Naive B cell (primary cell): ENCODE measurements around the gene HOXD1. TPM values are rescaled to one million over a fixed set of nuclear protein-coding genes. Genes with fewer than 3 reads are reported as not detected.

Experiments used
- ATAC-seq, 2 donors: fragments of 150-1000 bp; cut with Tn5 transposase; 2 replicates each; pipeline ENCODE4 v1.10.0; 2021; ENCODE audit warnings: low read depth in 2 of 2, mild to moderate bottlenecking in 2 of 2, moderate library complexity in 2 of 2
- DNase-seq: peaks from one replicate; pipeline ENCODE4 v3.0.0; 2022
- H3K27ac Mint-ChIP-seq, 6 donors: one replicate each; pipeline ENCODE4 v1.8.0; 2020 to 2022; ENCODE audit warnings: mild to moderate bottlenecking in 6 of 6, mixed read lengths in 6 of 6, moderate library complexity in 5 of 6, inconsistent platforms in 2 of 6
- H3K27me3 Mint-ChIP-seq, 3 donors: one replicate each; pipeline ENCODE4 v1.8.0; 2021 to 2022; ENCODE audit warnings: mixed read lengths in 3 of 3, mild to moderate bottlenecking in 1 of 3
- H3K36me3 Mint-ChIP-seq, 2 donors: one replicate each; pipeline ENCODE4 v1.8.0; 2020 to 2022; ENCODE audit warnings: mixed read lengths in 2 of 2, inconsistent platforms in 1 of 2, mild to moderate bottlenecking in 1 of 2
- H3K4me1 Mint-ChIP-seq, 3 donors: one replicate each; pipeline ENCODE4 v1.8.0; 2020 to 2022; ENCODE audit warnings: mixed read lengths in 3 of 3, inconsistent platforms in 1 of 3, mild to moderate bottlenecking in 1 of 3, moderate library complexity in 1 of 3
- H3K4me3 Mint-ChIP-seq, 8 donors: one replicate each; pipeline ENCODE4 v1.8.0; 2020 to 2022; ENCODE audit warnings: mild to moderate bottlenecking in 8 of 8, mixed read lengths in 8 of 8, moderate library complexity in 8 of 8, inconsistent platforms in 2 of 8
- H3K9me3 Mint-ChIP-seq, 7 donors: one replicate each; pipeline ENCODE4 v1.8.0; 2020 to 2022; ENCODE audit warnings: mixed read lengths in 7 of 7, mild to moderate bottlenecking in 5 of 7, inconsistent platforms in 2 of 7, moderate library complexity in 1 of 7
- polyA plus RNA-seq, 6 donors: library from polyadenylated mRNA; unstranded; fragments of 300-500 nt; fragmentation: Illumina TruSeq; gene quantifications; one replicate each; pipeline ENCODE4 v1.2.3, GENCODE V29; 2021; ENCODE audit warnings: low read depth in 6 of 6

The HOXD1 gene
- polyA plus RNA-seq, 6 donors from 2014 or later, result not detected

- Mint-ChIP-seq H3K27ac (peak overlapping the region in 4 of 6 donors; percentile 27 to 92 (median 62)), H3K4me1 (peaks cover 4 to 15% (median 10%) of the 10 kb centered on the region in 3 donors), H3K36me3 (peaks cover 7 to 13% of the 10 kb centered on the region in 2 donors), H3K4me3 (peak overlapping the region in 3 of 8 donors; percentile 20 to 78 (median 69)), H3K9me3 (peaks cover 4 to 30% (median 9%) of the 10 kb centered on the region in 7 donors), H3K27me3 (peaks cover 65 to 96% (median 85%) of the 10 kb centered on the region in 3 donors)
- no peak for ATAC-seq
- no peak for DNase-seq
Observed at GRCh38 chr2:176164611-176165369, 23.7 kb upstream of the HOXD1 start.

DNA sequence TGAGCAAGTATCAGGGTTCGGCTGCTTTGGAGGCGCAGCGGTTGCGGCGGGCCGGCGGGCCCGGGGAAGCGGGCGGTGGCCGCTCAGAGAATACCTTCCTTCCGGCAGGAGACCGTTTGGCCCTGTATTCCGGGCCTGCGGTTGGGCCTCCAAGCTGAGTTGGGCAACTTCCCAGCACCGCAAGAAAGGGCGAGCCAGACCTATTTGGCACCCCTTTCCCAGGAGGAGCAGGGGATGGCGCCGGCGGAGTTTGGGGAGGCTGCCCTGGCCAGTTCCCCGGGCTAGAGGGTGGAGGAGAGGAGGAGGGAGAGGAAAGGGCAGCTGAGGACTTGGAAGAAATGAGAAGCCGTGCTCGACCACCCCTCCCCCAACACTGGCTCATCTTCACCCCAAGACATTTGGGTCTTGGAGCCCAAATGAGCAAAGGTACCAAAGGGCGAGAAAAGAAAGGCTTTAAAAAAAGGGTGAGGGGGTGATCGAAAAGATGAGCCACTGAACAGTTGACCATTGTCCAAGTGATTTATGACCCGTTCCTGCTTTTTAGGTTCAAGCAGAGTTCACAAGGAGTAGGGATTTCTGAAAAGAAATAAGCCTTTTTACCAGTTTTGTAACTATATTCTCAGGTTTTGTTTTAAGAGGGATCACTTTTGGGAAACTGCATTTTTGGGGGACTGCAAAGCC is 23.0 kb upstream of the HOXD1 start:
- Mint-ChIP-seq H3K27me3 (peaks cover 72 to 99% (median 88%) of the 10 kb centered on the region in 3 donors), H3K36me3 (peaks cover 7 to 13% of the 10 kb centered on the region in 2 donors), H3K4me3 (peak overlapping the region in 3 of 8 donors; percentile 20 to 69 (median 47)), H3K4me1 (peaks cover 4 to 15% (median 10%) of the 10 kb centered on the region in 3 donors), H3K9me3 (peaks cover 4 to 30% (median 9%) of the 10 kb centered on the region in 7 donors), H3K27ac (peak overlapping the region in 1 of 6 donors; percentile 62)
- DNase-seq, result no peak
- ATAC-seq, result no peak

- peaks cover 7 to 13% of the 10 kb centered on the region in 2 donors for H3K36me3 Mint-ChIP-seq
- peaks cover 4 to 10% (median 9%) of the 10 kb centered on the region in 3 donors for H3K4me1 Mint-ChIP-seq
- H3K27me3 Mint-ChIP-seq, result peaks cover 69 to 99% (median 88%) of the 10 kb centered on the region in 3 donors
- no peak overlapping the region for H3K27ac Mint-ChIP-seq
- ATAC-seq (no peak), DNase-seq (no peak)
- H3K9me3 Mint-ChIP-seq, result peaks cover 4 to 26% (median 9%) of the 10 kb centered on the region in 7 donors
- H3K4me3 Mint-ChIP-seq, result peak overlapping the region in 1 of 8 donors; percentile 47
Observed at GRCh38 chr2:176166272-176166671, 22.2 kb upstream of the HOXD1 start.

DNA sequence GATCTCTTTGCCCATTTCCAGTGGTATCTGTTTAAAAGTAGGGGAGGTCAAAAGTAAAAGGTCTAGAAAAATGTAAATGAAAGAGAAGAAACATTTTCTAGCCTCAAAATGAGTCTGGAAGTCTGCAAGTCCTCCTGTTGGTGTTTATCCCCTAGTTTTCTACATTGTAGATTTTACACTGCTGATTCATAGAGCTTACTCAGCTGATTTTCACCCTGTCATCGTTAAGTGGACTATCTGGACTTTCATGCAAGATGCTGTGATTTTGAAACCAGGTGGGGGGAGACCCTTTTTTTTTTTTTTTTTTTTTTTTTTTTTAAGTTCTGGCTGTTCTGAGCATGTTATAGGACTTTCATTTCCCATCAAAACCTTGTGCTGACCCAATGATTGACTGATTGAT is 21.1 kb upstream of the HOXD1 start:
- Mint-ChIP-seq H3K9me3 (peaks cover 4 to 25% (median 9%) of the 10 kb centered on the region in 7 donors), H3K27me3 (peaks cover 59 to 96% (median 86%) of the 10 kb centered on the region in 3 donors), H3K4me3 (peak overlapping the region in 1 of 8 donors; percentile 39), H3K36me3 (peaks cover 7 to 13% of the 10 kb centered on the region in 2 donors), H3K27ac (peak overlapping the region in 1 of 6 donors; percentile 5), H3K4me1 (peaks cover 8 to 10% (median 9%) of the 10 kb centered on the region in 3 donors)
- ATAC-seq, result no peak
- DNase-seq, result no peak

GRCh38 chr2:176169181-176169580 is 19.3 kb upstream of the HOXD1 start:
- H3K4me3 Mint-ChIP-seq, result peak overlapping the region in 1 of 8 donors; percentile 3

DNA sequence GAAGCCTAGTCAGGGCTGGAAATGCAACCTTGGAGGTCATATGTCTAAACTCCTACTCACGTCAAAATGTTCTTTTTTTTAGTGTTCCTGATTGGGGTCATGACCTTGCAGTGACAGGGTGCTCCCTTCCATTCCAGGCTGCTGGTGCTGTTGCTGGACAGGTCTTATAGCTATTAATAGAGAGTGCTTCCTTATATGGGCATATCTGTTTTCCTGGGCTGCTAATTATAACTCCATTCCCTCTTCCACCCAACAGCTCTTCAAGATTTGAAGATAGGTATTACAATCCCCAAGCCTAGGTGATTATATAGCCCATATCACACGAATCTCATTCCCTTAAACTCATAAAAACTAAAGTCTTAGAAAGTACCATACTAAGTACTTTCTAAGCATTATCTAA is 18.8 kb upstream of the HOXD1 start:
- H3K4me3 Mint-ChIP-seq, result no peak overlapping the region
- peaks cover 0 to 7% of the 10 kb centered on the region in 2 donors for H3K36me3 Mint-ChIP-seq
- peaks cover 0 to 11% (median 3%) of the 10 kb centered on the region in 7 donors for H3K9me3 Mint-ChIP-seq
- peak overlapping the region in 1 of 6 donors; percentile 48 for H3K27ac Mint-ChIP-seq
- H3K27me3 Mint-ChIP-seq, result peaks cover 57 to 90% (median 76%) of the 10 kb centered on the region in 3 donors
- DNase-seq (no peak), ATAC-seq (no peak)
- peaks cover 0 to 13% (median 4%) of the 10 kb centered on the region in 3 donors for H3K4me1 Mint-ChIP-seq

More at GRCh38 chr2:176169181-176169580, 19.3 kb upstream of the HOXD1 start:
- DNase-seq (no peak), ATAC-seq (no peak)
- peaks cover 61 to 90% (median 79%) of the 10 kb centered on the region in 3 donors for H3K27me3 Mint-ChIP-seq
- H3K4me1 Mint-ChIP-seq, result peaks cover 2 to 12% (median 6%) of the 10 kb centered on the region in 3 donors
- peaks cover 4 to 7% of the 10 kb centered on the region in 2 donors for H3K36me3 Mint-ChIP-seq
- no peak overlapping the region for H3K27ac Mint-ChIP-seq
- peaks cover 2 to 14% (median 5%) of the 10 kb centered on the region in 7 donors for H3K9me3 Mint-ChIP-seq

- Mint-ChIP-seq H3K4me1 (peaks cover 5 to 18% (median 7%) of the 10 kb centered on the region in 3 donors), H3K27me3 (peaks cover 59 to 90% (median 80%) of the 10 kb centered on the region in 3 donors), H3K27ac (no peak overlapping the region), H3K36me3 (peaks cover 0 to 7% of the 10 kb centered on the region in 2 donors), H3K4me3 (peak overlapping the region in 1 of 8 donors; percentile 4), H3K9me3 (peaks cover 0 to 11% (median 3%) of the 10 kb centered on the region in 7 donors)
- ATAC-seq, result no peak
- DNase-seq, result no peak
Observed at GRCh38 chr2:176170602-176171305, 17.7 kb upstream of the HOXD1 start.

GRCh38 chr2:176171351-176172006 is 17.0 kb upstream of the HOXD1 start:
- peaks cover 0 to 7% of the 10 kb centered on the region in 2 donors for H3K36me3 Mint-ChIP-seq
- no peak for ATAC-seq
- no peak overlapping the region for H3K4me3 Mint-ChIP-seq
- peaks cover 5 to 18% (median 7%) of the 10 kb centered on the region in 3 donors for H3K4me1 Mint-ChIP-seq
- H3K27me3 Mint-ChIP-seq, result peaks cover 60 to 90% (median 80%) of the 10 kb centered on the region in 3 donors
- H3K27ac Mint-ChIP-seq, result peak overlapping the region in 1 of 6 donors; percentile 87
- peaks cover 0 to 12% (median 3%) of the 10 kb centered on the region in 7 donors for H3K9me3 Mint-ChIP-seq
- DNase-seq, result no peak

- Mint-ChIP-seq H3K27me3 (peaks cover 60 to 90% (median 80%) of the 10 kb centered on the region in 3 donors), H3K27ac (peak overlapping the region in 1 of 6 donors; percentile 69), H3K4me1 (peaks cover 5 to 18% (median 7%) of the 10 kb centered on the region in 3 donors), H3K9me3 (peaks cover 0 to 9% (median 3%) of the 10 kb centered on the region in 7 donors), H3K36me3 (peaks cover 0 to 2% of the 10 kb centered on the region in 2 donors), H3K4me3 (peak overlapping the region in 3 of 8 donors; percentile 19 to 68 (median 63))
- ATAC-seq (no peak), DNase-seq (no peak)
Observed at GRCh38 chr2:176172007-176172894, 16.2 kb upstream of the HOXD1 start.

- H3K27ac Mint-ChIP-seq, result peak overlapping the region in 1 of 6 donors; percentile 14
- ATAC-seq (no peak), DNase-seq (no peak)
- H3K4me3 Mint-ChIP-seq, result peak overlapping the region in 1 of 8 donors; percentile 19
- H3K36me3 Mint-ChIP-seq, result no peaks in the 10 kb centered on the region
- H3K9me3 Mint-ChIP-seq, result peaks cover 0 to 5% (median 0%) of the 10 kb centered on the region in 7 donors
- H3K27me3 Mint-ChIP-seq, result peaks cover 56 to 90% (median 82%) of the 10 kb centered on the region in 3 donors
- peaks cover 7 to 18% (median 10%) of the 10 kb centered on the region in 3 donors for H3K4me1 Mint-ChIP-seq
Observed at GRCh38 chr2:176172895-176173566, 15.4 kb upstream of the HOXD1 start.
